Stimulated activated CD4-positive, alpha-beta T cell treated with anti-CD3 and anti-CD28 coated beads, Interleukin-4, amount 100 ng/mL, for 1 hour (primary cell): ENCODE results near the gene LBR.
A peak's percentile ranks its signal among the peaks of the same experiment; 100 is the strongest.

Experiments
- DNase-seq: peaks from one replicate; pipeline ENCODE4 v3.0.0-alpha.2; 2020

LBR gene

GRCh38 chr1:225462714-225463574, 35.1 kb upstream of the LBR start:
- no peak for DNase-seq

GRCh38 chr1:225462429-225462713, 34.5 kb upstream of the LBR start:
- DNase-seq: no peak

DNA sequence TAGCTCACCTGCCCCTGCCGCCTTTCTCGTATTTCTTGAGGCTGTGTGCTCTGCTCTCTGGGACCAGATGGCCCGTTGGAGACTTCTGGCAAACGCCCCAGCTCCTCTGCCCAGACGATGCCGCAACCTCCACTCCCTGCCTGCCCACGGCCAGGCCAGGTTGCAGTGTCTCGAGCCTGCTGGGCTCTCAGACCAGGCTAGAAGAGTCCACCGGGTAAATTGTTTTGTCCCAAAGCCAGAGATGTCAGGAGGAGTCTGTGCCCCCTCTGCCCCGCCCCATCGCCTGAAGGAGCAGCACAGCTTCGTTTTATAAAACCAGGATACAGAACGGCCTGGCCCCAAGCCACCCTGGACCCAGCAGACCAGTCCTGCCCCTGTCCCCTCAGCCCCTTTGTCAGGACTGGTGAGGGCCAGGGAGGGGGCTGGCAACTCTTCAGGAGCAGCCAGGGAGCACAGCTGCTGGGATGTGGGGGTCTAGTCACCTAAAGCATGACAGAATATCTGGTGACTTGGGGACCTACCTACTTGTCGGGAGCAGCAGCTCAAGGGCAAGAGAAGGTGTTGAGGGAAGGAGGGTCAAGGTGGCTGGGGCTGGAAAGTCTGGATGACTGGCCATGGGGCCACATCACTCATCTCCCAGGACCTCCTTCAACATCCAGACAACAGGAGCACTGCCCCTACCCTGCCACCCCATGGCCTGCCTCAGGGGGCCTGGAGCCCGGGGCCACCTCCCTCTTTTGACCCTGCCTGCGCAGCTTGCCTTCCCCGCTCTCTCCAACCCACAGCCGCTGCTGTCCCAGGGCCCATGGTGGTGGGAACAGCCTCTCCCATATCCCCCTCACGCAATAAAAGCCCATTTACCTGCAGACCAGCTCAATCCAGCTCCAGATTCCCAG, 33.9 kb upstream of the LBR start:
- no peak for DNase-seq

DNA sequence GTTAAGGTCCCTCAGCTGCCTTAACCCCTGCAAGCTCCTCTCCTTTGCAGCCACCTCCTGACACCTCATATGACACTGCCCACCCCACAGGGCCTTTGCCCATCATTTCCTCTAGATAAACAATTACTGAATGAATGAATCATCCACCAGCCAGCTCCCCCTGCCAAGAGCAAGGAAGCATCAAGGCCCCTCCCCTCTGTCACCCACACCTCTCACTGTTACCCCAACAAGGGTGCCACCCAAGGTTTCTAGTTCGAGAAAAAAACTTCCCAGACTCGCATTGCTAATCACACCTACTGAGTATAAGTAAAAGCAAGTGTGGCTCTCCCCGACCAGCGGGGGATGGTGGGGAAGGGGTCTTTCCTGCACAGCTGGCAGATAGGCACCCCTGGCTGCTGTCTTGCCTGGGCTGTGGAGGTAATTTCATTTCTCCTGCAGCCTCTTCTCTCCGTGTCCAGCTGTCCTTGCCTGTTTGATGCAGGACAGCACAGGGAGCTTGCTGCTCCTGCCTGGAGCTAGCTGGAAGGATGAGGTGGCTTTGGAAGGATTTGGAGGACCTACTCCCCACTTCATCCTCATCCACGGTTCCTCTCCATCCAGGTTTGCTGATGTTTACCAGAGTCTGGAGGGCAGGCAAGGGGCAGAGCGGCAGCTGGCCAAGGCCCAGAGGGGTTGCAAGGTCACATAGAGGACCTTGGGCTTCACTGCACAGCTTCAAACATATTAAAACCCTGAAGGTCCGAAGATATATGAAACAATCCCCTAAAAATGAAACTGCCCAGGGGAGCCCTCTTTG, 33.1 kb upstream of the LBR start:
- peak; percentile 50 for DNase-seq

- DNase-seq: no peak
These were observed 32.3 kb upstream of the LBR start for GRCh38 chr1:225460021-225460736.

- no peak for DNase-seq
These were observed 30.4 kb upstream of the LBR start for GRCh38 chr1:225458222-225458631.

- DNase-seq: peak; percentile 79
These were observed 26.9 kb upstream of the LBR start for GRCh38 chr1:225454733-225455132.

DNA sequence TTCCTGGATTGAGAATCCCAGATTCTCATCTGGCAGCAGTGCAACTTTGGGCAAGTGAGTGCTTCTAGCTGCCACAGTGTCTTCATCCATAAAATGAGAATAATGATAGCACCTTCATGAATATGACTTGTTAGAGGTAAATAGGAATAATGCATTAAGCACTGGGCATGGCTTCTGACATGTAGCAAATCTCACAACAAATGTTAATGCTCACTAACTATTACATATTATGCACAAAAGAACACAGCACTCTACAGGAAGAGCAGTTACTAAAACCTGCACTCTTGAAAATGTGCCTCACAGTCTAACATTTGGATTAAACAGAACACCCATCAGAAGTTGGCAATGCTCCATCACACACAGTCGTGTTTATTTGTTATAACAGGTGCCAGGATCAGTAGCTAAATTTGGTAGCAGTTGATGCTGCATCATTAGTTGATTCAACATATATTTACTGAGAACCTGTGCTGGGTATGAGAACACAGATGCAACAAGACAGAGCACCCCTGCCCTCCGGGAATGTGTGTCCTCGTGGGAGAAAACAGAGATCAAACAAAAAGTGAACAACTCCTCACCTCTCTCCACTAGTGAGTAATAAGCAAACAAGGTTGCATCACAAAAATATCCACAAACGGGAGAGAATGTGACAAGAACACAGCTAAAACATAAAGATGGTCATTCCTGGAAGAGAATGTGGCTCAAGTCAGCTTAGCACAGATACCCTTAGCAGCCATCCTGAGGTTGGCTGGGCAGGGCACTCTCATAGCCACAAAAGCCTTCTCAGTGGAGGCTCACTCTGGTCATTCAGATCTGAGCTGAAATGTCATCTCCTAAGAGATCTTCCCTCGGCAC, 26.2 kb upstream of the LBR start:
- no peak for DNase-seq

DNA sequence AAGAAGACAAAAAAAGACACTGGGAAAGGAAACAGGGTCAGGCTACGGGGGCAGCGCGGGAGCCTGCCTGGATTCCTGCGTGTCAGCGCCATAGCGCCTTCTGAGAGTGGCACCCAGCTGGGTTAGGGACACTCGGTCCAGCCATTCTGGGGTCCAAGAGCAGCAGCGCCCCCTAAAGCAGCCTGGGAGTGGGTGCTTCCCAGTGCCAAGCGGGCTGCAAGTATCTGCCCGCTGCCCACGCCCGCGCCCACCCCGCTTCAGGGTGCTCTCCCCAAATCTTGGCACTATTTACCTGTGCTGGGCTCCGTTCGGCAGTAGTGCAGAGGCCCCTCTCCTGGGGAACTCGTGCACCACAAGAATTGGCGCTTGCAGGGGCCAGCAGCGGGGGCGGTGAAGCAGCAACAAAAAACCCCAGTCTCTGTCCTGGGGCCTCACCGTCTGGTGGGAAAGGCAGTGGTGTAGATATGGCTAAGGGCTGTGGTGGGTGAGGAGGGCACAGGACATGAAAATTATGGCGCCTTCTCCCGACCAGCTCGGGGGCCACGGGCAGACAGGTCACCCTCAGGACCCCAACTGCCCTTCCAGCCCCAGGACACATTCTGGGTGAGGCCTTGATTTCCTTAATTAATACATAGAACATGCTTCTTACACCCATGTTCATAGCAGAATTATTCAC, 24.1 kb upstream of the LBR start:
- DNase-seq: no peak

- DNase-seq: no peak
These were observed 23.5 kb upstream of the LBR start for GRCh38 chr1:225451340-225451739.

GRCh38 chr1:225450491-225451191, 22.8 kb upstream of the LBR start:
- DNase-seq: no peak

DNA sequence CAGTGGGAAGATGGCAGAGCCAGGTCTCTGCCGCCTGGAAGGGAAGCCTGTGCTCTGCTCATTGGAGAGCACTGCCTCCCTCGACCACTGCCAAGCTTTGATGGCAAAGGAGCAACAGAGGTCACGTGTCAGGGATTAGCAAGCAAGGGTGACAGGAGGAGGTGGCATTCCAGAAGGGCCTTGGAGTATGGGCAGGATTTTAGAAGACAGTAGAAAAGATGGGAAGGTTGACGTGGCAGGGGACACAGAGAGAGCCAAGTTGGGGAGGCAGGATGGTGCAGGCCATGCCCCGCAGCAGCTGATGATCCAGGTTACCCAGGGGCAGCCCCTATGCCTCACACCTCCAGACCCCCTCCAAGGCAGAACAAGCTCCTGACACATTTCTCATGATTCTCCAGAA, 21.9 kb upstream of the LBR start:
- no peak for DNase-seq

- no peak for DNase-seq
These were observed 21.4 kb upstream of the LBR start for GRCh38 chr1:225449261-225449660.

DNA sequence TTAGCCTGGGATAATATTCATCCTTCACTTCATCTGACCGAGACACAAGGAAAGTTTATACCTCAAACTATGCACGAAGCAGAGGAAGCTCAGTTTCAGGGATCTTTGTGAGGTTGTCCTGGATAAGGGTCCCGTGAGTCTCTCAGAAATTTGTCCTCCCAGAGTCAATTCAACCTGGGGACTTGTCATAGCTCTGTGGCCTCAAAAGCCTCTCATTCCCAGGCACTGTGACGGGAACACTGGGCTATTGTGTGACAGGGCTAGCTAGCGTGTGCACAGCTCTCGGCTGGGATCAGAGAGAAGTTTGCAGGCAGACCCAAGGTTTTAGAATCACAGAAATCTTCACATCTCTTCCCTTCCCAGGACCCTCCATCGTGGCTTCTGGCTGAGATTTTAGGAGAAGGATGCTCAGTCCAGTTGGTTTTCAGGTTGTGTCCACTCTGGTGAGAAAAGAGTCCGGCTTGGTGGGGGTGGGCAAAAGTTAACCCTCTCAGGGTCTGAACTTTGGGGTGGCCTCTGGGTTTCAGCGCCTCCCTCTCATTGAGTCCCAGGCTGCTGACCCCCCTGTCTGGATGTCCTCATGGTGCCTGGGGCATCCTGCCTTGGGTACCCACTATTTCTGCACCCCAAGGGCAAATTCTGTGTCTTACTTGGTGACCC, 20.4 kb upstream of the LBR start:
- no peak for DNase-seq

DNA sequence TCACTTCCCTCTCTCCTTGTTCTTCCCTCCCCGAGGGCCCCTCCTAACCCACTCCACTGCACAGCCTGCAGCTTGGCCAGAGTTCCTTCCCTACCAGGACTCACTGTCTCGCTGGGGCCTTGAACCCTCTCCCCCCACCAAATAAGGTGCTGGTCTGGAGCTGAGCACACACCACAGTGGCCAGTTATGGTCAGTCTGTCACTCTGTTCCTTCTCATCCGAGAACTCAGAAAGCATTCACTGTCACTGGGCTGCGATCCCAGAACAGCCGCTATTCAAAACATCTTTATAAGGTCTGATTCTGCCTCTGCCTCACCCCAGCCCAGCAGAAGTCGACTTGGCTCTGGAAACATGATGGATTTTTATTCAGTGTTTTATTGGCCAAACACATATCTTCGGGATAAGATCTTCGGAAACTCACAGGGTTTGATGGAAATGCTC, 19.8 kb upstream of the LBR start:
- DNase-seq: no peak

- DNase-seq: no peak
These were observed 19.3 kb upstream of the LBR start for GRCh38 chr1:225446981-225447615.

GRCh38 chr1:225446595-225446960, 18.7 kb upstream of the LBR start:
- no peak for DNase-seq

GRCh38 chr1:225445639-225446594, 18.1 kb upstream of the LBR start:
- DNase-seq: no peak
